HG03159 (cell line): ENCODE measurements around the gene CNTN2.

Experiments
- ATAC-seq: cut with Tn5 transposase; IDR thresholded peaks from one replicate; pipeline ENCODE4 v1.9.1; 2021; ENCODE audit warnings: mild to moderate bottlenecking, moderate library complexity; ENCODE audit not compliant: unreplicated experiment

Gene CNTN2

GRCh38 chr1:205072286-205072685, 29.3 kb downstream of the CNTN2 start:
- no peak for ATAC-seq

DNA sequence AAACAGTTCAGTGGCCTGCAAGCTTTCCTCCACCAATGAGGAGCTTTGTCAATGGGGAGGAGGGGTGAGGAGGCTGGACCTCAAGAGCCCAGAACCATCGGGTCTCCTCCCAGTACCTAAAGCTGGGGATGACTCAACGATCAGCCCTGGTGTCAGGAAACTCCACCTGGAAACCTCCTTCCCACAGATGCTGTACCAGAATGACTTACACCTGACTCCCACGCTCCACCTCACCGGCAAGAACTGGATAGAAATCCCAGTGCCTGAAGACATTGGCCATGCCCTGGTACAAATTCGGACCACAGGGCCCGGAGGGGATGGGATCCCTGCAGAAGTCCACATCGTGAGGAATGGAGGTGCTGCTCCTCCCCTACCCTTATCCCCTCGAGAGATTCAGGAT, 29.9 kb downstream of the CNTN2 start:
- no peak for ATAC-seq

DNA sequence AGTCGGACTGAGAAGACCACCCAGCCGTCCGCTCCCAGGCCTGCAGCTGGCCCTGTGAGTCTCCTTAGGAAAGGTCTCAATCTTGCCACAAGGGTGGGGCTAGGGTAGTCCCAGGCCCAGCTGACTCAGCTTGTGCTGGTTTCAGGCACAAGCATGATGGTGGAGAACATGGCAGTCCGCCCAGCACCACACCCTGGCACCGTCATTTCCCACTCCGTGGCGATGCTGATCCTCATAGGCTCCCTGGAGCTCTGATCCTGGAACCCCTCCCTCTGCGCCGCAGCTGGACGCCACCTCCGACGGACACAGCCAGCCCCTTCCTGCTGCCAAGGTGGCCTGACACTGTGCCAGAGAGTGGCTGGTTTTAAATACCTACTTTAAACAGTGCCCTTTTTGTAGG, 30.5 kb downstream of the CNTN2 start:
- no peak for ATAC-seq

DNA sequence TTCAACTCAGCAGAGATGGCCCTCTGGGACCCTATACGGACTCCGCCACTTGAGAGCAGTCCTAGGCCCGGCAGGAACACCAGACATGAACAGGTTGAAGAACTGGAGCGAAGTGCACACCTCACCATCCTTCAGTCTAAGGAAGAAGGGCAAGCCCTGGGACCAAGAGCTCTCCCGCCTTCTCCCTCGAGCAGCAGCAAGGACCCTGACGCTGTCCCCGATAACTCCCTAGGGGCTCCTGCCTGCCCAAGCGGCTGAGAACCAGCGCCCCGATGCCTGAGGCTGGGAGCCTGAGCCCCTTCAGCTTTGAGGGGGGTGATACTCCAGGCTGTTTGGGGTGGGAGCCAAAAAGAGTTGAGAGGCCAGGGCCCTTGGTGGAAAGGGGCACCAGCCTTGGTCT, 31.1 kb downstream of the CNTN2 start:
- no peak for ATAC-seq

DNA sequence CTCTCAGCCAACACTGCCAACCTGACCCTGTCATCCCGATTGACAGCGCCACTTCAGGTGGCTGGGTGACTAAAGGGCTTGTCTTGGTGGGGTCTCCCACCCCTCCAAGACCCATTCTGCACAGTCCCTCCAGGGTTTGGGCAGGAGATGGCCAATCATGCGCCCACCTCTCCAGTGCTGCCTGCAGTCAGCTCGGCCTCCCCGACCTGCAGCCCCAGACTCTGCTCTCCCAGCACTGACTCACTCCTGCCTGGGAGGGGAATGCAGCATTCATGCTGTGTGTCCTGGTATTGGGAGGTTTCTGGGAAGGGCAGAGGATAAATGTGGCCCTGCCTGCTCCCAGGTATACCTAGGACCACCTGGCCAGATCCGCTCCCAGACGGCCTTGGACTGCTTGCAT, 31.5 kb downstream of the CNTN2 start:
- ATAC-seq = no peak

- no peak for ATAC-seq
These were observed 32.7 kb downstream of the CNTN2 start for GRCh38 chr1:205075642-205076155.

- ATAC-seq = no peak
These were observed 33.3 kb downstream of the CNTN2 start for GRCh38 chr1:205076245-205076761.

DNA sequence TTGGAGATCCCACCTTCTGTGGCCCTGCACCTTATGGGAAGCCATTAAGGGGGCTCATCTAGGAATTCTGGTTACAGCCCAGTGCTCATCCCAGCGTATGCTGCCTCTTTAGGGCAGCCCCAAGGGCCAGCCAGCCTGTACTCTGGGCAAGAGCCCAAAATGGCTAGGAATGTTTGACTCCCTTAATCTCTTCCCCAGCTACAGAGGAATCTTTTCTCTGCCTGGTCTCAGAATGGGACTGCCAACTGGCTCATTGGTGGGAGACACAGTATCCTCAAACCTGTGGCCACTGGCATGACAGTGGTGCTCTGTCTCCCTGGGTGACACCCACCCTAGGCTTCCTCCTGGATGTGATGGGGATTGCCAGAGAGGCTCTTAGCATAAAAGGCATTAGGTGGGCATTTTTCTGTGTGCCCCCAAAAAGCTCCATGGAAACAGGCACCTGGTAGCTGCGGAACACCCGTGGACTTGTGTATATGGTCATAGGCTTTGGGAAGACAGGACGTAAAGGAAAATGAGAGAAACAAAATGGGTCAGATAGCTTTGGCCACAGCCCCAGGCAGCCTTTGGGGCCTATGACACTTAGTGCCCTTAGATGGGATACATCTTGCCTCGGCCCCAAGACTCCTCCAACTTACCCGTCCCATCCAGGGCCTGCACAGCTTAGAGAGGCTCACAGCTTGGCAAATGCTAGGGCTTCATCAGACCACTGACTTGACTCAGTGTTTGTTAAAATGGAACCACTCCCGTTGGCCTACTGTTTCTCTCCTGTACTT, 34.3 kb downstream of the CNTN2 start:
- no peak for ATAC-seq

DNA sequence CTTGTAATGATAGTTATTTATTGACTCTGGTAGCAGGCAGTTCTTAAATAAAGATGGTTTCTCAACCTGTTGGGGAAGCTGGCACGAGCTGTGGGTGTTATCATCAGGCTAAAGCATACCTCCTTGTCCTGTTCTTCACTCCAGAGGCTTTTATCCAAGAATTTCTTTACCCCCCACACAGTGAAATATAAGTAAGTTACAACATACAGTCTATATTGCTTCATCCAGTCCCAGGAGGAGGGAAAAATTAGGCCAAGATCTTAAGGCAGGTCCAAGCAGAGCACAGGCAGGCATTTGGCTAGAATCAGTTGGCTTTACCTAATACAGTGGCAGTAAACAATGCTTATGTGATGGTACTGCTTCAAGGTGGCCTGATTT, 34.9 kb downstream of the CNTN2 start:
- ATAC-seq = no peak

DNA sequence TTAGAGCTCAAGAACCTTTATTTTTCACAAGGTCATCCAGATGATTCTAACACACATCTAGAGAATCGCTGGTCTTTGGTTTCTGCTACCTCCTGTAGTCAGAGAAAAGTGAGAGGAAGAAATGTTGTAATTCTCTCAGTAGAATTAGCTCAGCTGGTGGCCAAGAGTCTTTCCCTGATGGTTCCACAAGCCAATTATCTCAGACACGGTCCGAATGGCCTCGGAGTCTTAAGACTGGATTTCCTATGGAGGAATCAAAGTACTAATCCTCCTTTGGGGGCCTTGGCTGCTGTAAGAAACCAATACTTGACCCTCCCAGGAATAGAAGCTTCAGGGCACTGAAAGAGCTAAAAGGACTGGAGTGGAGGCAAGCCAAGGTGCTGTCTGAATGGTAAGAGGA, 39.4 kb downstream of the CNTN2 start:
- no peak for ATAC-seq

DNA sequence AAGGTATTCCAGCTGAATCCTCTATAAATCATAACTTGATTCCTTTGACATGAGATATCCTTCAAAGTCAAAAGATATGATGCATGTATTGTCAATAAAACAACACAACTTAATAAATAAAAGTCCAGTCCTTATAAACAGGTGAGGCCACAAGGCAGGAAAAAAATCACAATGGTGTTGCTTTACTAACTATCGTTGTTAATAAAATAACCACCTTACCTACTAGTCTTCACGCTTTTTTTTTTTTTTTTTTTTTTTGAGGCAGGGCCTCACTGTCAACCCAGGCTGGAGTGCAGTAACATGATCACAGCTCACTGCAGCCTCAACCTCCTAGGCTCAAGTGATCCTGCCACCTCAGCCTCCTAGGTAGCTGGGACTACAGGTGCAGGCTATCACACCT, 41.3 kb downstream of the CNTN2 start, which contains the start of gene TMEM81:
TSS of gene TMEM81 (minus strand) at position 101 of the 400 bp plus-strand sequence. CDS start 140 bp downstream, outside the sequence.
- ATAC-seq = no peak

DNA sequence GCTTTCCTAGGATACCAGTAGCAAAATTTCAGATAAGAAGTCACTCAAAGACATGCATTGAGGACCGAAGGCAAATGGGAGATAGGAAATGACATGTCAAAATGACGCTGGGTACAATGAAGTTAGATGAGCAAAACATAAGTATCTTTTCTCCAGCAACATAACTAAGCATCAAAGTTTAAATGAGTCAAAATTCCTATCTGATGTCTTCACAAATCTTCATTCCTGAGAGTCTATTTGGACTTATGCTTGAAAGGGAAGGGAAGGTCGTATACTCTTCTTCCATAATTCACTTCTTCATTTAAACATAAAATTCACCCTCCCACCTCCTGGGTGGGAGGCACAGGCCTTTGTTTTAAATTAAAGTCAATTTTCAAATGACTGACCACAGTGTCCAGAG, 45.3 kb downstream of the CNTN2 start:
- no peak for ATAC-seq

DNA sequence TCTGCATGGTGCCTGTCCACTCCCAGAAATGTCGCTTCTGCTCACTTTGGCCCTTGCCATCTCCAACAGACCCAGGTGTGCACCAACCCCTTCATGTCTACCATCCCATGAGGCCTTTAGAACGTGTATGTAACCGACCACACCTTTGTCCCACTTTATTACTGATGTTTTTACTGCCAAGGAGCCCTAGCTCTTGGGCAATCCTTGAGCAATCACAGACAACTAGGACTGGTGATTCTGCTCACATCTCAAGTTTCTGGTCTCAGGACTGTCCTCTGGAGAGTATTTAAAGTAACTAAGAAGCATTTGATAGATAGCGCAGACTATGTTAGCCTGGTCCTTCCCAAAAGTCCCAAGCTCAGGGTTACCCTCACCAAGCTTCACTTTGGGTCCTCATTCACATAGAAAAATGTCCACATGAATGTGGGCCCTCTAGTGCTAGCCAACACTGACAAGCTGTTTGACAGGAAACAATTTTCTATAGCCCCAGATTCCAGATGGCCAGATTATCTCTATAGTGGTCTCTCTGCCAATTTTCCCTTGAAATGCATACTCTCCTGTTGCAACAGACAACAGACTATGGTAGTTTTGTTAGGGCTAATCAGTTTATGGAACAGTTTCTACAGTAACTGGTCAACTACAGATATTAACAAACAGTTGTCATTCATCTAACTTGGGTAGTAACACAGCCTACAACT, 48.2 kb downstream of the CNTN2 start:
- no peak for ATAC-seq

GRCh38 chr1:205095422-205095821, 52.4 kb downstream of the CNTN2 start:
- no peak for ATAC-seq

- ATAC-seq = no peak
These were observed 55.2 kb downstream of the CNTN2 start for GRCh38 chr1:205098242-205098641.

GRCh38 chr1:205102404-205102803, 59.4 kb downstream of the CNTN2 start:
- ATAC-seq = no peak

DNA sequence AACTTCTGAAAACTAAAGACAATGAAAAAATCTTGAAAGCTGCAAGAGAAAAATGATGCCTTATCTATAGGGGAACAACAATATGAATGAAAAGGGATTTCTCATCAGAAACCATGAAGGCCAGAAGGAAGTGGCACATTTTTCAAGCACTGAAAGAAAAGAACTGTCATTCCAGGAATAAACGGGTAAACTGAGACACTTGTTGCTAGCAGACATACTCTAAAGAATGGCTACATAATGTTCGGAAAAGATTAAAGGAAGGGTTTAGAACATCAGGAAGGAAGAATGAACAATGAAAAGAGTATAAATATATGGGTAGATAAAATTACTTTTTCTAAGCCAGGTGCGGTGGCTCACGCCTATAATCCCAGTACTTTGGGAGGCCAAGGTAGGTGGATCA, 64.3 kb downstream of the CNTN2 start:
- ATAC-seq = no peak

DNA sequence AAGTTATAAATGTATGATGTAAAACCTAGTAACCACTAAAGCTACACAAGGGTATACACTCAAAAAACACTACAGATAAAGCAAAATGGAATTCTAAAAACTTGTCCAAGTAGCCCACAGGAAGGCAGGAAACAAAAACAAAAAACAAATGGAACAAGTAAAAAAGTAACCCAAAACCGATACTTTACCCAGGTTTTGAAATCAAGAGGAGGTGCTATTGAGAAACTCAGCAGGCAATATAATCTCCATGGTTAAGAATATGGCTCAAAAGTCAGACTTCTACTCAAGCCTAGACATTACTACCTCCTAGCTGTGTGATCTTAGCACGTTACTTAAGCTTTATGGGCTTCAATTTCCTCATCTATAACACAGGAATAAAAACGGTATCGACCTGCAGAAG, 65.5 kb downstream of the CNTN2 start:
- no peak for ATAC-seq

GRCh38 chr1:205109269-205109668, 66.3 kb downstream of the CNTN2 start:
- no peak for ATAC-seq

GRCh38 chr1:205109711-205110110, 66.7 kb downstream of the CNTN2 start:
- no peak for ATAC-seq

- no peak for ATAC-seq
These were observed 68.3 kb downstream of the CNTN2 start for GRCh38 chr1:205111354-205111753.

DNA sequence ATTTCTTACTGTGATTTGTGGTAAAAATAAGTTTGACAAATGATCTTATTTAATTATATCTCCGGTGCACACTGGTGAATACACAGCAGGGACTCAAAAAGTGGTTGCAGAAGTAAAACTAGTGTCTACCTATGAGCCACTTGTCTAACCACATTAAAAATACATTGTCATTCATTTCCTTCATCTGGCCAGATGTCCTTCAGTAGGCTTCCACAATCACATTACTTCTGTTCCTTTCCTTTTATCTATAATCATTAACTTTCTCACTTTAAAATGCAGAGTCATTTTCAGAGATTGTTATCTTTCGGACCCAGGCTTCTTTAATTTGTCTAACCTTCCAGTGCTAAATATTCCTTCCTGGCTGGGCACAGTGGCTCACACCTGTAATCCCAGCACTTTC, 75.7 kb downstream of the CNTN2 start:
- no peak for ATAC-seq
